Middle frontal gyrus (tissue), 1 donor: Measurements from ENCODE around the gene KDM5C.

Experiments
- DNase-seq: peaks from one replicate; pipeline ENCODE4 v3.0.0-alpha.2; 2015; ENCODE audit warnings: low spot score; ENCODE audit errors: extremely low spot score

KDM5C gene

GRCh38 chrX:53251307-53251706, 26.3 kb upstream of the KDM5C start:
- no peak for DNase-seq

GRCh38 chrX:53250556-53250955, 25.5 kb upstream of the KDM5C start:
- no peak for DNase-seq

GRCh38 chrX:53249408-53250042, 24.5 kb upstream of the KDM5C start:
- no peak for DNase-seq

GRCh38 chrX:53247928-53248327, 22.9 kb upstream of the KDM5C start:
- DNase-seq, result no peak

GRCh38 chrX:53246231-53246630, 21.2 kb upstream of the KDM5C start:
- no peak for DNase-seq

- DNase-seq, result no peak
Observed at GRCh38 chrX:53244610-53245009, 19.6 kb upstream of the KDM5C start.

- no peak for DNase-seq
Observed at GRCh38 chrX:53242310-53242709, 17.3 kb upstream of the KDM5C start.

GRCh38 chrX:53241558-53241957, 16.6 kb upstream of the KDM5C start:
- DNase-seq, result no peak

GRCh38 chrX:53239474-53239873, 14.5 kb upstream of the KDM5C start:
- DNase-seq, result no peak

GRCh38 chrX:53237056-53237455, 12.0 kb upstream of the KDM5C start:
- no peak for DNase-seq

- no peak for DNase-seq
Observed at GRCh38 chrX:53236025-53236679, 11.1 kb upstream of the KDM5C start.

GRCh38 chrX:53235566-53235965, 10.6 kb upstream of the KDM5C start:
- no peak for DNase-seq

- DNase-seq, result no peak
Observed at GRCh38 chrX:53234484-53234883, 9.5 kb upstream of the KDM5C start.

GRCh38 chrX:53233536-53233935, 8.5 kb upstream of the KDM5C start:
- DNase-seq, result no peak

- DNase-seq, result no peak
Observed at GRCh38 chrX:53230116-53230515, 5.1 kb upstream of the KDM5C start.

- DNase-seq, result no peak
Observed at GRCh38 chrX:53227224-53227765, 2.3 kb upstream of the KDM5C start.

GRCh38 chrX:53223955-53224859, 800 bp downstream of the KDM5C start:
- no peak for DNase-seq

- no peak for DNase-seq
Observed at GRCh38 chrX:53223068-53223693, 1.8 kb downstream of the KDM5C start.

GRCh38 chrX:53211391-53211978, 13.5 kb downstream of the KDM5C start:
- no peak for DNase-seq

GRCh38 chrX:53196678-53197077, 28.3 kb downstream of the KDM5C start:
- no peak for DNase-seq

- no peak for DNase-seq
Observed at GRCh38 chrX:53195401-53195800, 29.6 kb downstream of the KDM5C start.
